T-cell (primary cell): Measurements from ENCODE around the gene SLC43A2. TPM values are rescaled to one million over a fixed set of nuclear protein-coding genes. Genes with fewer than 3 reads are reported as not detected.

Source experiments
- ATAC-seq, 4 experiments: fragments of 200-7000 bp in 3 of 4; fragments of 150-1000 bp in 1 of 4; cut with Tn5 transposase; replicated peaks in 1 of 4; 1 replicate in 3 of 4; 2 replicates in 1 of 4; pipeline ENCODE4 v1.10.0; 2021; ENCODE audit warnings: moderate library complexity in 3 of 4, mild to moderate bottlenecking in 2 of 4, moderate number of reproducible peaks in 1 of 4
- CTCF ChIA-PET, 2 donors: fragments of 300-600 bp; sonication (Branson Sonifier 250); formaldehyde crosslinking; loops; one replicate each; lab custom pipeline; 2022; ENCODE audit warnings: antibody characterized with exemption in 2 of 2; lab: Charles Lee
- POLR2A ChIA-PET, 2 donors: fragments of 300-600 bp; sonication (Branson Sonifier 250); formaldehyde crosslinking; loops; one replicate each; lab custom pipeline; 2022; ENCODE audit warnings: antibody characterized with exemption in 2 of 2; lab: Charles Lee
- DNase-seq, 35 experiments: peaks; one replicate each; pipeline versions ENCODE4 v3.0.0 to v3.0.0-alpha.2; 2013 to 2023
- H3K27ac ChIP-seq: one replicate; pipeline ENCODE4 v1.5.1; 2013; ENCODE audit warnings: low read length
- H3K27me3 ChIP-seq, 2 experiments: replicated peaks in 1 of 2; 1 replicate in 1 of 2; 2 replicates in 1 of 2; pipeline versions ENCODE4 v1.6.1 to v1.7.0; 2013; ENCODE audit warnings: low read length in 1 of 2, mixed read lengths in 1 of 2; ENCODE audit not compliant: control insufficient read depth in 2 of 2, insufficient read depth in 2 of 2; ENCODE audit errors: extremely low read depth in 1 of 2
- H3K36me3 ChIP-seq, 2 donors: 1 replicate in 1 of 2; 2 replicates in 1 of 2; pipeline versions ENCODE4 v1.6.1 to v1.7.0; 2013; ENCODE audit warnings: low read length in 1 of 2; ENCODE audit not compliant: control insufficient read depth in 2 of 2, insufficient read depth in 1 of 2; ENCODE audit errors: extremely low read depth in 1 of 2
- H3K4me1 ChIP-seq, 2 experiments: 1 replicate in 1 of 2; 2 replicates in 1 of 2; pipeline versions ENCODE4 v1.6.1 to v1.7.0; 2013; ENCODE audit warnings: low read length in 2 of 2, mixed read lengths in 1 of 2; ENCODE audit not compliant: insufficient read depth in 2 of 2, control insufficient read depth in 1 of 2; ENCODE audit errors: extremely low read depth in 1 of 2
- H3K4me3 ChIP-seq, 2 donors: 1 replicate in 1 of 2; 2 replicates in 1 of 2; pipeline versions ENCODE4 v1.5.1 to v1.7.0; 2013; ENCODE audit warnings: mild to moderate bottlenecking in 2 of 2, low read length in 1 of 2, moderate library complexity in 1 of 2; ENCODE audit not compliant: control insufficient read depth in 1 of 2; ENCODE audit errors: extremely low read depth in 1 of 2
- H3K9me3 ChIP-seq: 2 replicates; pipeline ENCODE4 v1.7.0; 2013
- H3K27ac Mint-ChIP-seq, 2 donors: one replicate each; pipeline ENCODE4 v1.8.0; 2020 to 2021; ENCODE audit warnings: mild to moderate bottlenecking in 2 of 2, mixed read lengths in 2 of 2
- H3K27me3 Mint-ChIP-seq, 2 donors: one replicate each; pipeline ENCODE4 v1.8.0; 2021 to 2022; ENCODE audit warnings: mixed read lengths in 2 of 2
- H3K36me3 Mint-ChIP-seq: one replicate; pipeline ENCODE4 v1.8.0; 2021; ENCODE audit warnings: mixed read lengths
- H3K4me1 Mint-ChIP-seq, 3 donors: one replicate each; pipeline ENCODE4 v1.8.0; 2020 to 2022; ENCODE audit warnings: mixed read lengths in 3 of 3, mild to moderate bottlenecking in 1 of 3
- H3K4me3 Mint-ChIP-seq, 3 donors: one replicate each; pipeline ENCODE4 v1.8.0; 2020 to 2022; ENCODE audit warnings: mild to moderate bottlenecking in 3 of 3, mixed read lengths in 3 of 3, moderate library complexity in 3 of 3
- H3K9me3 Mint-ChIP-seq, 3 donors: one replicate each; pipeline ENCODE4 v1.8.0; 2020 to 2022; ENCODE audit warnings: mixed read lengths in 3 of 3
- WGBS: methylation state at CpG from one replicate; pipeline ENCODE4 v1.1.5; 2013; ENCODE audit warnings: missing lambda C conversion rate; ENCODE audit not compliant: insufficient coverage; 5-methylcytosine and 5-hydroxymethylcytosine counted together
- total RNA-seq, 35 experiments: library from RNA in 6 of 35; stranded (reverse) in 6 of 35; fragments of 120-200 nt in 1 of 35; gene quantifications; one replicate each; pipeline versions ENCODE4 v1.2.1 to v1.2.4 and lab custom pipeline; 2013 to 2026

SLC43A2 gene
- total RNA-seq, 5 donors from 2014 or later (not counting 1 experiment from before 2014, with no cell fraction given) = 3.8 to 14.7 (median 7.8) TPM

DNA sequence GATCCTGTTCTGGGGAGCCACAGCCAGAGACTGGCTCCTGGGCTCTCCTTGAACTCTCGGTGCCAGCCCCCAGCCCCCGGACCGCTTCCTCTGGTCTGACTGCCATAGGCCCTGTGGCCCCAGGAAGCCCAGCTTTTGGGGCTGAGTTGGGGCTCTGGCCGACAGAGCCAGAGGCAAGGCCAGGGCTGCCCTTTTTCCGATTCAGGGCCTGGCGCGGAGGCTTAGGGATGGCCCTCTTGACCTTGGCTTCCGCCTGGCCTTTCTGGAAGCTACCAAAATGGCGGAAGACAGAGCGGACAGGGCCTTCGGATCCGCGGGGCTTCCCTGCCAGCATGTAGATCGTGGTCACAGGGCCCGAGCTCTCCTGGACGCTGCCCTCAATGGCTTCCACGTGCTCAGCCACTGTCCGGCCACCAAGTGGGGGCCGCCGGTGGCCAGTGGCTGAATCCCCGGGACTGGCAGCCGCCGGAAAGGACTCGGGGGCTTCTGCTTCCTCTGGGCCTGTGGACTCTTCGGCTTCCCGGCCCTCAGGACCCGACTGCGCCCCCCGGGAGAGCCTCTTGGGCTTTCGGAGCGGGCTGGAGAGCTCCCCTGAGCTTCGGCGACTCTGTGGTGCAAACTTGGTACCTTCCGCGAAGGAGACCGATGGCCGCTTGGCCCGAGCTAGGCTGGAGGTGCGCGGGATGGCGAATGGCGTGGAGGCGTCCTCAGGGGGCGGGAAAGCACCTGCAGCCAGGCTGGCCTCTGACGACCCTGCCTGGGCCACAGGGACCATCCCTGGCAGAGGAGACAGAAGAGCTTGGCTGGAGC is 6.4 kb upstream of the SLC43A2 start:
- Mint-ChIP-seq H3K9me3 (no peaks in the 10 kb centered on the region), H3K27me3 (no peaks in the 10 kb centered on the region), H3K36me3 (no peaks in the 10 kb centered on the region), H3K4me3 (no peak overlapping the region), H3K4me1 (peaks cover 3 to 10% (median 5%) of the 10 kb centered on the region in 3 donors), H3K27ac (no peak overlapping the region)
- WGBS = 90% methylated on average over 36 of the region's 45 CpGs
- POLR2A ChIA-PET = no interaction called here
- Histone ChIP-seq H3K9me3 (no peaks in the 10 kb centered on the region), H3K4me3 (no peak overlapping the region), H3K27ac (no peak overlapping the region), H3K27me3 (peaks cover 0 to 2% of the 10 kb centered on the region in 2 experiments), H3K4me1 (peaks cover 0 to 2% of the 10 kb centered on the region in 2 experiments), H3K36me3 (no peaks in the 10 kb centered on the region)
- no peak for ATAC-seq
- CTCF ChIA-PET = no interaction called here
- no peak for DNase-seq

DNA sequence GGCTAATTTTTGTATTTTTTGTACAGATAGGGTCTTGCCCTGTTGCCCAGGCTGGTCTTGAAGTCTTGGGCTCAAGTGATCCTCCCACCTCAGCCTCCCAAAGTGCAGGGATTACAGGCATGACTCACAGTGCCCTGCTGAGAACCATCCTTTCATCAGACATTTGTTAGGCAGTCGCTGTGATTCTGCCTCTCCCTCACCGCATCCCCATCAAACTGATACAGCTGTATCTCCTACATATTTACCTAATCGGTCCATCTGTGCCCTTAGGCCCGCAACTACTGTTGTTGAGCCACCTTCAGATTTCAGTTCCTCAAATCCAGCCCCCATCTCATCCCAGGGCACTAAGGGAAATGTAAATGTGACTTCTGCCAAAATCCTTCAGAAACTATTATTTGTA is 2.0 kb upstream of the SLC43A2 start:
- Mint-ChIP-seq H3K4me1 (peaks cover 16 to 27% (median 24%) of the 10 kb centered on the region in 3 donors), H3K9me3 (no peaks in the 10 kb centered on the region)
- WGBS = 91% methylated on average over 4 of the region's 4 CpGs

DNA sequence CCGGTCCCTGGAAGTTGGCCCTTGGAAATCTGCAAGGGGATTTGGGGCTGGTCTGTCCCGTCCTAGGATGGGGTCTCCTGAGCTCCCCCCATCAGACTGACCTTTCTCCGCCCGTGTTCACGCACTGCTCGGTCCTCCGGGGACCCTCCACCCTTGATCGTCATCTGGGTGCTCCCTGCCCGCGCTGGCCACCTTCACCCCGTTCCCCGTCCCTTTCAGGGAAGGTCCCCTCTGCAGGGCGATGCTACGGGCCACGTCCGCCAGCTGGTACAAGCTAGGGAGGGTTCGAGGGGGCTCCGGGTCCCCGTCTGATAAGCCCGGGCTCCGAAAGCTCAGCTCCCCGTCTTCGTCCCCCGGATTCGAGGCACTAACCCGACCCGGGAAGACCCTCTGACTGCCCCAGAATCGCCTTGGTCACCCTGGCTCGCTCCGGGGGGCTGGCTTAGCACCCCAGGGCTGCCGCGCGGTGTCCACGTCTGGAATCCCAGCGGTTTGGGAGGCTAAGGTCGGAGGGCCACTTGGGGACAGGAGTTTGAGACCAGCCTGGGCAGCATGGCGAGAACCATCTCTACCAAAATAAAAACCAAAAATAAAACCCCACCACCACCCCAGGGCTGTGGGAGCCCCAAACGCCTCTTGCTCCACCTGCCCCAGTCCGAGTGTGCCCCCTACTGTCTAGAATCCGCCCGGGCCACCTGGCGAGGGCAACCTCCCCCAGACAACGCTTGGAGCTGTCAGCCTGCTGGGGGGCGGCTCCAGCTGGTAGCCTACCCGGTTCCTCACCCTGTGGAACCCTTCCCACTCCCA is 1.1 kb upstream of the SLC43A2 start:
- peak overlapping the region; percentile 69 for H3K27ac ChIP-seq
- no peaks in the 10 kb centered on the region for H3K9me3 Mint-ChIP-seq
- no peaks in the 10 kb centered on the region for H3K9me3 ChIP-seq
- H3K4me1 Mint-ChIP-seq = peaks cover 16 to 27% (median 24%) of the 10 kb centered on the region in 3 donors
- H3K27me3 ChIP-seq = peaks cover 0 to 24% of the 10 kb centered on the region in 2 experiments
- ChIA-PET CTCF (interaction anchor here in 1 of 2 donors (0.7 to 1.3 kb wide), 3 partner anchors 19 to 56 kb away, joined by 3 to 4 read pairs (median 3); partner anchors contain the start of gene RILP), POLR2A (no interaction called here)
- H3K36me3 ChIP-seq = no peaks in the 10 kb centered on the region
- H3K4me1 ChIP-seq = peaks cover 9 to 28% of the 10 kb centered on the region in 2 experiments
- peaks cover 0 to 7% of the 10 kb centered on the region in 2 donors for H3K27me3 Mint-ChIP-seq
- 2% methylated on average over 42 of the region's 45 CpGs for WGBS
- peak overlapping the region; percentile 74 to 82 for H3K27ac Mint-ChIP-seq
- no peaks in the 10 kb centered on the region for H3K36me3 Mint-ChIP-seq
- H3K4me3 Mint-ChIP-seq = peak overlapping the region; percentile 78 to 92 (median 82)
- DNase-seq = peak; percentile 42 to 78 (median 64)
- ATAC-seq = peak in 1 of 4 experiments; percentile 35
- peak overlapping the region; percentile 38 to 75 for H3K4me3 ChIP-seq

More for the DNA sequence above, 2.0 kb upstream of the SLC43A2 start:
- ATAC-seq (no peak), DNase-seq (no peak)
- no peaks in the 10 kb centered on the region for H3K36me3 Mint-ChIP-seq
- ChIA-PET POLR2A (no interaction called here), CTCF (interaction anchor here in 1 of 2 donors (0.7 to 1.0 kb wide), 3 partner anchors 11 to 57 kb away, joined by 3 to 6 read pairs (median 4); no protein-coding TSS in a partner anchor)
- Histone ChIP-seq H3K4me3 (no peak overlapping the region), H3K4me1 (peaks cover 9 to 28% of the 10 kb centered on the region in 2 experiments), H3K9me3 (no peaks in the 10 kb centered on the region), H3K27me3 (peaks cover 0 to 21% of the 10 kb centered on the region in 2 experiments), H3K36me3 (no peaks in the 10 kb centered on the region), H3K27ac (no peak overlapping the region)
- no peak overlapping the region for H3K27ac Mint-ChIP-seq
- peak overlapping the region; percentile 78 to 92 (median 82) for H3K4me3 Mint-ChIP-seq
- H3K27me3 Mint-ChIP-seq = peaks cover 0 to 7% of the 10 kb centered on the region in 2 donors

DNA sequence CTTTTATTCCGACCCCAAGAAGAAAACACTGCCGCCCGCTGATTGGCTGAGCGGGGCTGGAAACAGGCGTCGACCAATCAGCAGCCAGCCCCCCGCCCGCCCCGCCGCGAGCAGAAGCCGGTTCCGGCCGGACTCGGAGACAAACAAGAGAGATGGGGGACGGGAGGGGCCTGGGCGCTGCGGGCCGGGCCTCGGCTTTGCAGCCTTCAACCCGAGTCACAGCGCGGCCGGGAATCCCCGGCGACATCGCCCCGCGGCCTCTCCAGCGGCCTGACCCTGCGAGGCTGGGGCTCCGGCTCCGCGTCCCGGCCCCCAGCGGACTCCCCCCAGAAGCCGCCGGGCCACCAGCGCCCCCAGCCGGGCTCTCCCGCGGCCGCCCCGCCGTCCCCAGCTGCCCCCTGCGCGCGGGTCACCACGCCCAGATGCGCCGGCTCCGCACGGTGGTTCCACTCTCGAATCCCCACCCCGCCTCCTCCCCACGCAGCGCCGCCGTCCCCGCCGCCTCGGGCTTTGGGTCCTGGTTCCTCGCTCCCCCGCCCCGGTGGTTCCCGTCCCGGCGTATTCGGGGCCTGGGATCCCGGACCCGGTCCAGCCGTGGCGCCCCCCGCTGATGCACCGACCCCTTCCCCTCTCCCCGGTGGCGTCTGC is 346 bp upstream of the SLC43A2 start:
- peak; percentile 82 to 84 (median 82) for ATAC-seq
- peak overlapping the region; percentile 69 for H3K27ac ChIP-seq
- ChIA-PET POLR2A (interaction anchor here in 1 of 2 donors (0.5 kb wide), 1 partner anchor 45 kb away, joined by 3 read pairs; no protein-coding TSS in a partner anchor), CTCF (interaction anchor here in 1 of 2 donors (1.3 kb wide), 1 partner anchor 21 kb away, joined by 3 read pairs; the partner anchor contains the start of gene RILP)
- peak; percentile 76 to 92 (median 84) for DNase-seq
- H3K27me3 ChIP-seq = peaks cover 0 to 25% of the 10 kb centered on the region in 2 experiments
- peak overlapping the region; percentile 92 to 94 (median 93) for H3K4me3 Mint-ChIP-seq
- no peaks in the 10 kb centered on the region for H3K36me3 Mint-ChIP-seq
- no peaks in the 10 kb centered on the region for H3K9me3 ChIP-seq
- peaks cover 9 to 28% of the 10 kb centered on the region in 2 experiments for H3K4me1 ChIP-seq
- WGBS = under 1% methylated on average over 57 of the region's 77 CpGs
- H3K4me1 Mint-ChIP-seq = peaks cover 16 to 27% (median 24%) of the 10 kb centered on the region in 3 donors
- H3K9me3 Mint-ChIP-seq = no peaks in the 10 kb centered on the region
- H3K36me3 ChIP-seq = no peaks in the 10 kb centered on the region
- peak overlapping the region; percentile 83 to 88 for H3K27ac Mint-ChIP-seq
- H3K27me3 Mint-ChIP-seq = peaks cover 0 to 7% of the 10 kb centered on the region in 2 donors
- peak overlapping the region; percentile 75 to 80 for H3K4me3 ChIP-seq

DNA sequence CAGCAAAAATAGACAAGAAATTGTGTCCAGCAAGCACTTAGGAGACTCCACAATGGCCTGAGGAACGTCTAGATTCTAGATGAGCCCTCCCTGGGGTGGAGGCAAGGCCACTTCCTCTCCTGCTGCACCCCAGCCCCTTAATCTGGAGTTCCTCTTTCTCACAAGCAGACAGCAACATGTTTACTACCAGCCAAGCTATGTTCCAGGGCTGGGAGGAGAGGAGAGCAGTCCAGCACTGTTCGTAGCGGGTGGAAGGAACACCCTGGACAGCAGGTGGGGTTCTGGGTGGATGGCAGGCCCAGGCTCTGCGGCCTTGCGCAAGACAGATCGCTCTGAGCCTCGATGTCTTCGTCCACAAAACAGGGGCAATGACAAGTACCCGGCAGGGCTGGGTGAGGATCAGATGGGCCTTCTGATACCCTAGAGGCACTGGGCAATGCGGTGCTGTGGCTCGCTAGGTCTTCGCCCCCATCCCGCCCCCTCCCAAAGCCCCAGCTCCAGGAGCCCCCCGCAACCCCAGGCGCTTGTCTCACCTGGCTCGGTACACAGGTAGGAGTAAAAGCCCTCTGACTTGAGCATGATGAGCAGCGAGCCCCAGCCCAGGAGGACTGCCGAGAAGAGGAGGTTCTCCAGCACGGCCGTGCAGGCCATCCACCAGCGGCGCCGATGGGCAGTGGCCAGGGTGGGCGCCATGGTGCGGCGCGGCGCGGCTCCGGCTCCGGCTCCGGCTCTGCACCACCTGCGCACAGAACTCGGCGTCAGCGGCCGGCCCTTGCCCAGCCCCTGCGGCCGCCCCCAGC is 1.3 kb downstream of the SLC43A2 start:
- ChIA-PET CTCF (interaction anchor here in 1 of 2 donors (0.6 kb wide), 1 partner anchor 111 kb away, joined by 5 read pairs; the partner anchor contains the start of gene INPP5K), POLR2A (interaction anchor here in 1 of 2 donors (0.6 kb wide), 1 partner anchor 81 kb away, joined by 6 read pairs; no protein-coding TSS in a partner anchor)
- WGBS = 13% methylated on average over 34 of the region's 39 CpGs
- peaks cover 0 to 25% of the 10 kb centered on the region in 2 experiments for H3K27me3 ChIP-seq
- ATAC-seq (no peak), DNase-seq (peak in 3 of 35 experiments; percentile 16 to 42 (median 23))
- H3K9me3 ChIP-seq = no peaks in the 10 kb centered on the region
- Mint-ChIP-seq H3K36me3 (no peaks in the 10 kb centered on the region), H3K27me3 (peaks cover 0 to 7% of the 10 kb centered on the region in 2 donors), H3K4me1 (peaks cover 16 to 27% (median 24%) of the 10 kb centered on the region in 3 donors), H3K9me3 (no peaks in the 10 kb centered on the region), H3K4me3 (peak overlapping the region; percentile 76 to 92 (median 83)), H3K27ac (peak overlapping the region; percentile 28 to 79)
- H3K4me1 ChIP-seq = peaks cover 9 to 28% of the 10 kb centered on the region in 2 experiments
- H3K36me3 ChIP-seq = no peaks in the 10 kb centered on the region
- no peak overlapping the region for H3K27ac ChIP-seq
- H3K4me3 ChIP-seq = peak overlapping the region; percentile 75 to 80
